NB4 (cell line): Measurements from ENCODE around the gene PCDHGA1.

Experiments used
- POLR2A ChIP-seq: IDR thresholded peaks from 2 replicates; pipeline ENCODE4 v1.6.1; 2011; ENCODE audit warnings: mild to moderate bottlenecking; ENCODE audit not compliant: insufficient read length; ENCODE audit errors: extremely low read depth
- TF ChIP-seq, protein P1 (sequence below): IDR thresholded peaks from one replicate; pipeline ENCODE4 v1.5.1; 2012; ENCODE audit warnings: low read depth, low read length
- TF ChIP-seq, protein P2 (sequence below): IDR thresholded peaks from 2 replicates; pipeline ENCODE4 v1.6.1; 2011; ENCODE audit warnings: low read depth, low read length

DNA sequence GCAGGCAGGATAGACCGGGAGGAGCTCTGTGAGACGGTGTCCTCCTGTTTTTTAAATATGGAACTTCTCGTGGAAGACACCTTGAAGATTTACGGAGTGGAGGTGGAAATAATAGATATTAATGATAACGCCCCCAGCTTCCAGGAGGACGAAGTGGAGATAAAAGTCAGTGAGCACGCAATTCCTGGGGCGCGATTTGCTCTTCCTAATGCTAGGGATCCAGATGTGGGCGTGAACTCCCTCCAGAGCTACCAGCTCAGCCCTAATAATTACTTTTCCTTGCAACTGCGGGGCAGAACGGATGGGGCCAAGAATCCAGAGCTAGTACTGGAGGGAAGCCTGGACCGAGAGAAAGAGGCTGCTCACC lies 91.2 kb downstream of the PCDHGA1 start:
- TF ChIP-seq, protein P1, sequence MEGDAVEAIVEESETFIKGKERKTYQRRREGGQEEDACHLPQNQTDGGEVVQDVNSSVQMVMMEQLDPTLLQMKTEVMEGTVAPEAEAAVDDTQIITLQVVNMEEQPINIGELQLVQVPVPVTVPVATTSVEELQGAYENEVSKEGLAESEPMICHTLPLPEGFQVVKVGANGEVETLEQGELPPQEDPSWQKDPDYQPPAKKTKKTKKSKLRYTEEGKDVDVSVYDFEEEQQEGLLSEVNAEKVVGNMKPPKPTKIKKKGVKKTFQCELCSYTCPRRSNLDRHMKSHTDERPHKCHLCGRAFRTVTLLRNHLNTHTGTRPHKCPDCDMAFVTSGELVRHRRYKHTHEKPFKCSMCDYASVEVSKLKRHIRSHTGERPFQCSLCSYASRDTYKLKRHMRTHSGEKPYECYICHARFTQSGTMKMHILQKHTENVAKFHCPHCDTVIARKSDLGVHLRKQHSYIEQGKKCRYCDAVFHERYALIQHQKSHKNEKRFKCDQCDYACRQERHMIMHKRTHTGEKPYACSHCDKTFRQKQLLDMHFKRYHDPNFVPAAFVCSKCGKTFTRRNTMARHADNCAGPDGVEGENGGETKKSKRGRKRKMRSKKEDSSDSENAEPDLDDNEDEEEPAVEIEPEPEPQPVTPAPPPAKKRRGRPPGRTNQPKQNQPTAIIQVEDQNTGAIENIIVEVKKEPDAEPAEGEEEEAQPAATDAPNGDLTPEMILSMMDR = no peak
- TF ChIP-seq POLR2A = no peak
- TF ChIP-seq, protein P2, sequence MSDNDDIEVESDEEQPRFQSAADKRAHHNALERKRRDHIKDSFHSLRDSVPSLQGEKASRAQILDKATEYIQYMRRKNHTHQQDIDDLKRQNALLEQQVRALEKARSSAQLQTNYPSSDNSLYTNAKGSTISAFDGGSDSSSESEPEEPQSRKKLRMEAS = no peak
